Kidney (tissue), 14 donors: ENCODE measurements around the gene FER1L5. TPM values are rescaled to one million over a fixed set of nuclear protein-coding genes. Genes with fewer than 3 reads are reported as not detected.

Source experiments
- DNase-seq, 5 donors: peaks; one replicate each; pipeline ENCODE4 v3.0.0-alpha.2; 2013 to 2020
- FAIRE-seq: peaks from 2 replicates; lab custom pipeline; 2012; peaks lifted over from hg19 to GRCh38; lab: Jason Lieb, UNC
- H3K27ac ChIP-seq, 2 donors: one replicate each; pipeline ENCODE4 v1.7.0; 2013; ENCODE audit warnings: low read depth in 2 of 2, low read length in 2 of 2, inconsistent platforms in 1 of 2
- H3K27me3 ChIP-seq: one replicate; pipeline ENCODE4 v1.7.1; 2013; ENCODE audit warnings: low read length, inconsistent platforms; ENCODE audit not compliant: control insufficient read depth, insufficient read depth
- H3K36me3 ChIP-seq, 3 donors: one replicate each; pipeline versions ENCODE4 v1.7.0 to v1.7.1; 2013; ENCODE audit warnings: low read length in 3 of 3, control low read depth in 1 of 3, inconsistent platforms in 1 of 3; ENCODE audit not compliant: insufficient read depth in 3 of 3, control insufficient read depth in 2 of 3
- H3K4me1 ChIP-seq, 3 donors: one replicate each; pipeline versions ENCODE4 v1.7.0 to v1.7.1; 2013; ENCODE audit warnings: low read length in 3 of 3, inconsistent platforms in 1 of 3, low read depth in 1 of 3; ENCODE audit not compliant: control insufficient read depth in 2 of 3, insufficient read depth in 2 of 3
- H3K4me3 ChIP-seq, 3 donors: one replicate each; pipeline versions ENCODE4 v1.7.0 to v1.8.1; 2013; ENCODE audit warnings: low read length in 3 of 3, control low read depth in 1 of 3, inconsistent platforms in 1 of 3
- H3K9ac ChIP-seq, 3 donors: one replicate each; pipeline versions ENCODE4 v1.7.0 to v1.7.1; 2013; ENCODE audit warnings: low read length in 3 of 3, control low read depth in 1 of 3, inconsistent platforms in 1 of 3
- H3K9me3 ChIP-seq, 3 donors: one replicate each; pipeline versions ENCODE4 v1.7.0 to v1.7.1; 2013; ENCODE audit warnings: low read length in 3 of 3, control low read depth in 1 of 3, inconsistent platforms in 1 of 3; ENCODE audit not compliant: control insufficient read depth in 2 of 3, insufficient read depth in 1 of 3
- intact Hi-C: fragments of 100-400 bp; cut with DNase I; formaldehyde crosslinking; loops from one replicate; pipeline ENCODE4 v1.11.1; 2022
- polyA plus RNA-seq: library from polyadenylated mRNA; stranded (reverse); fragments of 350-450 nt; fragmentation: Illumina TruSeq; extraction: RNeasy Lipid Tissue Mini Kit (QIAGEN cat#74804); gene quantifications from one replicate; pipeline ENCODE4 v1.2.3, GENCODE V29; 2014; ENCODE audit warnings: low read depth, low replicate concordance; ENCODE audit not compliant: insufficient read depth
- total RNA-seq: library from RNA; stranded (reverse); fragmentation: NEBNext Ultra II Directional; extraction: Animal tissue kit (Norgen Biotek cat#: 25700); gene quantifications from one replicate; pipeline ENCODE4 v1.2.1, GENCODE V29; 2021
- TF ChIP-seq, protein P1 (sequence below): IDR thresholded peaks from 3 replicates; pipeline ENCODE4 v1.5.1; 2012; ENCODE audit warnings: mild to moderate bottlenecking, moderate library complexity, borderline replicate concordance; ENCODE audit not compliant: insufficient read depth; ENCODE audit errors: extremely low read depth
- donor health status: control.
- donor health status: control.
- donor health status: control.
- donor health status: control.
- donor health status: control.
- donor health status: DM: yes; HTN: yes; CAD: no.
- donor health status: Normal renal cell carcinoma (clear cell type).

FER1L5 gene
- total and polyA plus RNA-seq, 2 donors from 2014 or later, result 0.15 to 1.3 TPM

DNA sequence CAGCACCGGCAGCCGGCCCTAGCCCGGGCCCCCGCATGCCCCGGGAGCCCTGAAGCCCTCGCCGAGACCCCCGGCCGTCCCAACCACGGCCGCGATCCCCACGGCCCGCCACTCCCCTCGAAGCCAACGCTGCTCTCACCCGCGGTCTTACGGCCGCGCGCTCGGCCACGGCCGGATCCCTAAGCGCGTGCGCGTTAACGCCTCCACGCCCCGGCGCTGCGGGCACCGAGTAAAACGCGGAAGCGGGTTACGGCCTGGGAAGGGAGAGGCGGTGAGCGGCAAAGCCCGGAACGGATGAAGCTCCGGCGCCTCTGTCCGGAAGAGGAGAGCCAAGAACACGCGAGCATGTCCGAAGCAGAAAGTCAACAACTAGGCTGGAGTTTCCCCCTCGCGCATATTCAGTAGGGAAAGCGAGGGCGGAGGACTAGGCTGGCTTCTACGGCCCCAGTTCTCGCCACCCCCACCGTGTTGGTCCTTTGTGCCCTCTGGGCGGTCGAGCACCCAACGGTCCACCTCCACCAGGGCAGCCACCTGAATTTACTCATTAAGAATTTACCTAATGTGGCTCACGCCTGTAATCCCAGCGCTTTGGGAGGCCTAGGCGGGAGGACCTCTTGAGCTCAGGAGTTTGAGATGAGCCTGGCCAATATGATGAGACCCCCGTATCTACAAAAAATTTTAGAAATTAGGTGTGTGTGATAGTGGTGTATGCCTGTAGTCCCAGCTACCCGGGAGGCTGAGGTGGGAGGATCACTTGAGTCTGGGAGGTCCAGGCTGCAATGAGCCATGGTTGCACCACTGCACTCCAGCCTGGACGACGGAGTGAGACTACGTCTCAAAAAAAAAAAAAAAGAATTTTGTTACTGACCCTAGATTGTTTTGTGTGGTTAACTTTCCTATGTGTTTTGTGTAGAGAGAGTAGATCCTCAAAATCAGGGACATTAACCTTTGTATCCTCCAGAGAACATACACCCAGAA, 4.1 kb upstream of the FER1L5 start, which contains the start of gene KANSL3:
Gene KANSL3 (minus strand): TSS at position 169 of the 978 bp plus-strand sequence. CDS start 1,177 bp downstream, outside the sequence.
- no peak for FAIRE-seq

DNA sequence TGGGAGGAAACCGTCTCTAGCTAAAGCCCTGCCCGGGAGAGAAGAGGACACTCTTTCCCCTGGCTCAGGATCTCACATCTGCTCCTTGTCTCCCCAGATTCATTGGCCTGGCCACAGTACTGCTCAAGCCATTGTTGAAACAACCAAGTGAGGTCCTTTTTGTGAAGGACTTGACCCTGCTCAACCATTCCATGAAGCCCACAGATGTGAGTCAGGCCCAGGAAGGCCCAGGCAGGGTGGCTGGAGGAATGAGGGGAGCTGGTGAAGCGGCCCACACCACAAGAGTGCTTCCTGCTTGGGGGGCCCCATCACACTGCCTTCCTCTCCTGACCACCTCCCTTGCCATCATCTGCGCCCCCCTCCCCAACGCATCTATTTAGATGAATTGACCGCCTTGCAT, 5.1 kb downstream of the FER1L5 start:
- no peaks in the 10 kb centered on the region for H3K27me3 ChIP-seq
- no peak overlapping the region for H3K27ac ChIP-seq
- FAIRE-seq, result no peak
- H3K9me3 ChIP-seq, result no peaks in the 10 kb centered on the region
- no peak overlapping the region for H3K9ac ChIP-seq
- intact Hi-C loops, result no loop called here
- DNase-seq, result no peak
- no peaks in the 10 kb centered on the region for H3K4me1 ChIP-seq
- no peak overlapping the region for H3K4me3 ChIP-seq
- TF ChIP-seq, protein P1, sequence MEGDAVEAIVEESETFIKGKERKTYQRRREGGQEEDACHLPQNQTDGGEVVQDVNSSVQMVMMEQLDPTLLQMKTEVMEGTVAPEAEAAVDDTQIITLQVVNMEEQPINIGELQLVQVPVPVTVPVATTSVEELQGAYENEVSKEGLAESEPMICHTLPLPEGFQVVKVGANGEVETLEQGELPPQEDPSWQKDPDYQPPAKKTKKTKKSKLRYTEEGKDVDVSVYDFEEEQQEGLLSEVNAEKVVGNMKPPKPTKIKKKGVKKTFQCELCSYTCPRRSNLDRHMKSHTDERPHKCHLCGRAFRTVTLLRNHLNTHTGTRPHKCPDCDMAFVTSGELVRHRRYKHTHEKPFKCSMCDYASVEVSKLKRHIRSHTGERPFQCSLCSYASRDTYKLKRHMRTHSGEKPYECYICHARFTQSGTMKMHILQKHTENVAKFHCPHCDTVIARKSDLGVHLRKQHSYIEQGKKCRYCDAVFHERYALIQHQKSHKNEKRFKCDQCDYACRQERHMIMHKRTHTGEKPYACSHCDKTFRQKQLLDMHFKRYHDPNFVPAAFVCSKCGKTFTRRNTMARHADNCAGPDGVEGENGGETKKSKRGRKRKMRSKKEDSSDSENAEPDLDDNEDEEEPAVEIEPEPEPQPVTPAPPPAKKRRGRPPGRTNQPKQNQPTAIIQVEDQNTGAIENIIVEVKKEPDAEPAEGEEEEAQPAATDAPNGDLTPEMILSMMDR, result no peak
- no peaks in the 10 kb centered on the region for H3K36me3 ChIP-seq

More for the DNA sequence above, 4.1 kb upstream of the FER1L5 start, which contains the start of gene KANSL3:
- H3K27ac ChIP-seq, result peak within 1 kb of the TSS; percentile 90 to 92
- peak within 1 kb of the TSS; percentile 74 to 88 (median 83) for H3K4me3 ChIP-seq
- TF ChIP-seq, protein P1, result no peak
- peak within 1 kb of the TSS; percentile 55 to 91 (median 72) for H3K9ac ChIP-seq
- no peaks in the 10 kb centered on the region for H3K27me3 ChIP-seq
- peaks cover 0 to 8% (median 0%) of the 10 kb centered on the region in 3 donors for H3K4me1 ChIP-seq
- peaks cover 0 to 6% (median 0%) of the 10 kb centered on the region in 3 donors for H3K36me3 ChIP-seq
- intact Hi-C loops, result no loop called here
- peak; percentile 94 to 98 (median 96) for DNase-seq
- no peaks in the 10 kb centered on the region for H3K9me3 ChIP-seq

DNA sequence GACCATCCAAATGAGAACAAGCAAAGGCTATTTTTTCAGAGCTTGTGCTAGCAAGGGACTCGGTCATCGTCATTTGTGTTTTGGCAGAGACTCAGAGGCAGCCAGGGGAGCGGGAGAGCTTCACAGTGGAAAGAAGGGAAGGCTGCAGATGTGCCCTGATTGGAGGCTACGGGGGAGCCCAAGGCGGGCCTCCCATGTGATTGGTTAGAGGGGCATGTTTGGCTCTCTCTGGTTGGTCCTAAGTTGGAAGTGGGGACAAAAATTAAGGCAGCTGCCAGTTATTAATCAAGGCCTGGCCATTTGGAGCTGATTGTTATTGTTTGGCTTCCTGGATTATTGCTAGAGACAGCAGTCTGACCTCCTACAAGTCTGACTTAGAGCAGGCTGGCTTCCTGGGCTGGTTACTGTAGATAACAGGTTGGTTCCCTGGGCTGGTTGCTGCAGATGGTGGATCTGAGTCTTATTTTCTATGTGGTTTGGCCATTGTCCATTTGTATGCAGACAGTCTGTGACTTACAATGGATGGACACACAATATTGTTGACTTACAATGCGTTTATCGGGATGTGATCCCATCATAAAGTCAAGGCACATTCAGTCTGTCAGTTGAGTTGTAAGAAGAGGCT, 5.9 kb downstream of the FER1L5 start:
- Histone ChIP-seq H3K36me3 (no peaks in the 10 kb centered on the region), H3K27me3 (no peaks in the 10 kb centered on the region), H3K27ac (no peak overlapping the region), H3K4me1 (no peaks in the 10 kb centered on the region), H3K4me3 (no peak overlapping the region), H3K9me3 (no peaks in the 10 kb centered on the region), H3K9ac (no peak overlapping the region)
- intact Hi-C loops, result no loop called here
- no peak for FAIRE-seq
- TF ChIP-seq, protein P1, result no peak
- DNase-seq, result no peak
